HepG2 (cell line): ENCODE data around the gene EIF4G2. TPM values are rescaled to one million over a fixed set of nuclear protein-coding genes. Genes with fewer than 3 reads are reported as not detected.

Source experiments
- ATAC-seq: fragments of 200-7000 bp; cut with Tn5 transposase; 3 replicates; pipeline ENCODE4 v1.9.1; 2020; ENCODE audit warnings: mild to moderate bottlenecking, moderate library complexity
- BruUV-seq: library from RNA; stranded (reverse); fragments of 400-500 nt; replicated peaks from 2 replicates; lab custom pipeline; 2021; lab: Mats Ljungman, UMichigan
- CTCF ChIA-PET: fragments of 300-600 bp; formaldehyde crosslinking; extraction: SDS; loops from one replicate; lab custom pipeline; 2021; ENCODE audit warnings: low total read pairs, inconsistent platforms, low intra/inter-chr PET ratio; lab: Yijun Ruan, JAX
- POLR2A ChIA-PET: fragments of 350-600 bp; sonication (Branson Sonifier 250); formaldehyde crosslinking; loops from one replicate; lab custom pipeline; 2020; ENCODE audit warnings: antibody characterized with exemption, inconsistent platforms; lab: Yijun Ruan, JAX
- DNase-seq: peaks from one replicate; pipeline ENCODE4 v3.0.0-alpha.2; 2015; ENCODE audit warnings: low spot score
- FAIRE-seq: peaks from 3 replicates; lab custom pipeline; 2011; peaks lifted over from hg19 to GRCh38; lab: Jason Lieb, UNC
- H2AFZ ChIP-seq: one replicate; pipeline ENCODE4 v1.6.1; 2011; ENCODE audit warnings: low read length, inconsistent platforms
- H3K27ac ChIP-seq: fragments of 300-600 bp; 3 replicates; pipeline ENCODE4 v1.8.0; 2011; ENCODE audit warnings: mixed run types, mild to moderate bottlenecking, mixed read lengths, low read length, inconsistent platforms; ENCODE audit not compliant: insufficient read depth; ENCODE audit errors: extremely low read length
- H3K27me3 ChIP-seq, 2 experiments: fragments of 200-600 bp in 1 of 2; 2 replicates in 1 of 2; 3 replicates in 1 of 2; pipeline versions ENCODE4 v1.6.0 to v1.8.0; 2011; ENCODE audit warnings: low read length in 2 of 2, mild to moderate bottlenecking in 2 of 2, moderate library complexity in 2 of 2, inconsistent platforms in 1 of 2; ENCODE audit not compliant: insufficient read depth in 2 of 2, control insufficient read depth in 1 of 2
- H3K36me3 ChIP-seq, 2 experiments: fragments of 200-600 bp in 1 of 2; replicated peaks in 1 of 2; 2 replicates in 1 of 2; 3 replicates in 1 of 2; pipeline versions ENCODE4 v1.5.1 to v1.8.0; 2011; ENCODE audit warnings: low read length in 2 of 2, inconsistent platforms in 1 of 2; ENCODE audit not compliant: insufficient read depth in 2 of 2, control insufficient read depth in 1 of 2
- H3K4me1 ChIP-seq: 2 replicates; pipeline ENCODE4 v1.5.1; 2012; ENCODE audit warnings: low read length, inconsistent platforms; ENCODE audit not compliant: insufficient read depth
- H3K4me2 ChIP-seq: 2 replicates; pipeline ENCODE4 v1.6.0; 2011; ENCODE audit warnings: low read depth, low read length, inconsistent platforms
- H3K4me3 ChIP-seq, 3 experiments: fragments of 200-600 bp in 1 of 3; sonication (generic), shearing (Covaris generic) in 1 of 3; replicated peaks in 1 of 3; 2 replicates each; pipeline ENCODE4 v1.5.1; 2011 to 2016; ENCODE audit warnings: low read length in 3 of 3, inconsistent platforms in 2 of 3, low read depth in 2 of 3, mild to moderate bottlenecking in 2 of 3, control low read depth in 1 of 3, mixed read lengths in 1 of 3; ENCODE audit not compliant: insufficient read depth in 1 of 3
- H3K79me2 ChIP-seq: one replicate; pipeline ENCODE4 v1.6.1; 2011; ENCODE audit warnings: low read length, inconsistent platforms; ENCODE audit not compliant: insufficient read depth
- H3K9ac ChIP-seq: 2 replicates; pipeline ENCODE4 v1.6.0; 2011; ENCODE audit warnings: mild to moderate bottlenecking, low read depth, low read length, inconsistent platforms; ENCODE audit not compliant: insufficient read depth
- H3K9me3 ChIP-seq: 2 replicates; pipeline ENCODE4 v1.5.1; 2012; ENCODE audit warnings: mild to moderate bottlenecking, low read length
- H4K20me1 ChIP-seq: 2 replicates; pipeline ENCODE4 v1.6.0; 2011; ENCODE audit warnings: inconsistent platforms, mild to moderate bottlenecking, low read length, moderate library complexity; ENCODE audit not compliant: insufficient read depth
- ATAD3A ChIP-seq: sonication (generic); formaldehyde crosslinking; IDR thresholded peaks from 2 replicates; pipeline ENCODE4 v1.4.0; 2020; ENCODE audit warnings: missing genetic modification reagents
- BCL6 ChIP-seq: IDR thresholded peaks from 2 replicates; pipeline ENCODE4 v1.6.1; 2016; ENCODE audit warnings: missing genetic modification reagents, missing compliant biosample characterization
- CREB1 ChIP-seq, 2 experiments: fragments of 450-650 bp in 1 of 2; IDR thresholded peaks; 2 replicates each; pipeline ENCODE4 v1.6.1; 2016 to 2017; ENCODE audit warnings: control low read depth in 1 of 2, mild to moderate bottlenecking in 1 of 2, missing compliant biosample characterization in 1 of 2, missing genetic modification characterization in 1 of 2
- FOXJ3 ChIP-seq: sonication (generic); formaldehyde crosslinking; IDR thresholded peaks from 2 replicates; pipeline ENCODE4 v1.4.0; 2020; ENCODE audit warnings: missing genetic modification reagents, mild to moderate bottlenecking, borderline replicate concordance
- GATAD2A ChIP-seq: IDR thresholded peaks from 2 replicates; pipeline ENCODE4 v1.6.1; 2016
- HDAC1 ChIP-seq: sonication (generic); formaldehyde crosslinking; IDR thresholded peaks from 2 replicates; pipeline ENCODE4 v1.5.1; 2020; ENCODE audit warnings: mild to moderate bottlenecking, missing genetic modification reagents
- KDM3A ChIP-seq: IDR thresholded peaks from 2 replicates; pipeline ENCODE4 v1.6.1; 2018; ENCODE audit warnings: low read depth, missing compliant biosample characterization
- MAFK ChIP-seq, 2 experiments: IDR thresholded peaks in 1 of 2; conservative IDR thresholded peaks in 1 of 2; 2 replicates each; pipeline ENCODE4 v1.6.1; 2011; ENCODE audit warnings: improper control_type of control experiment in 2 of 2, low read length in 2 of 2
- NONO ChIP-seq, 2 experiments: fragments of 450-650 bp in 1 of 2; sonication (generic) in 1 of 2; formaldehyde crosslinking in 1 of 2; IDR thresholded peaks in 1 of 2; conservative IDR thresholded peaks in 1 of 2; 2 replicates each; pipeline versions ENCODE4 v1.6.1 to v1.8.0; 2017 to 2022; ENCODE audit warnings: mild to moderate bottlenecking in 1 of 2, missing genetic modification reagents in 1 of 2, moderate library complexity in 1 of 2
- PCBP1 ChIP-seq: fragments of 200-400 bp; formaldehyde crosslinking; IDR thresholded peaks from 2 replicates; pipeline ENCODE4 v1.6.1; 2017; ENCODE audit warnings: mild to moderate bottlenecking, low read depth, low read length, borderline replicate concordance
- PHF20 ChIP-seq: sonication (generic); formaldehyde crosslinking; IDR thresholded peaks from 2 replicates; pipeline ENCODE4 v1.5.0; 2020; ENCODE audit warnings: mild to moderate bottlenecking, missing genetic modification reagents
- PLRG1 ChIP-seq: fragments of 450-650 bp; conservative IDR thresholded peaks from 2 replicates; pipeline ENCODE4 v1.6.1; 2016
- TARDBP ChIP-seq: sonication (generic); formaldehyde crosslinking; IDR thresholded peaks from 2 replicates; pipeline ENCODE4 v1.8.0; 2022; ENCODE audit warnings: mild to moderate bottlenecking, missing genetic modification reagents
- ZKSCAN5 ChIP-seq: sonication (generic); formaldehyde crosslinking; IDR thresholded peaks from 2 replicates; pipeline ENCODE4 v1.5.1; 2020; ENCODE audit warnings: mild to moderate bottlenecking, missing genetic modification reagents
- ZNF10 ChIP-seq: sonication (generic); formaldehyde crosslinking; IDR thresholded peaks from 2 replicates; pipeline ENCODE4 v1.4.0; 2020; ENCODE audit warnings: mild to moderate bottlenecking, low read depth, missing genetic modification reagents, borderline replicate concordance
- ZNF329 ChIP-seq: sonication (generic); formaldehyde crosslinking; IDR thresholded peaks from 2 replicates; pipeline ENCODE4 v1.9.0; 2021; ENCODE audit warnings: low read depth, mild to moderate bottlenecking, missing genetic modification reagents
- ZNF343 ChIP-seq: sonication (generic); formaldehyde crosslinking; IDR thresholded peaks from 2 replicates; pipeline ENCODE4 v1.4.0; 2020; ENCODE audit warnings: mild to moderate bottlenecking, missing genetic modification reagents
- ZZZ3 ChIP-seq: sonication (generic); formaldehyde crosslinking; IDR thresholded peaks from 2 replicates; pipeline ENCODE4 v1.4.0; 2020; ENCODE audit warnings: missing genetic modification reagents, mild to moderate bottlenecking, borderline replicate concordance
- WGBS: methylation state at CpG from one replicate; pipeline ENCODE4 v1.1.6; 2017; ENCODE audit warnings: low lambda C conversion rate; 5-methylcytosine and 5-hydroxymethylcytosine counted together
- in situ Hi-C: cut with HindIII; loops from 2 replicates; pipeline ENCODE4 v1.10.0; 2017; ENCODE audit warnings: low pct_unique_long_range_greater_than_20kb; ENCODE audit not compliant: extremely low pct_ligation_motif_present
- intact Hi-C: fragments of 100-400 bp; cut with micrococcal nuclease; formaldehyde crosslinking; loops from one replicate; pipeline ENCODE4 v1.10.0; 2022; ENCODE audit not compliant: unreplicated experiment
- polyA plus RNA-seq, 8 experiments: library from polyadenylated mRNA; depleted of rRNA in 3 of 8; stranded (reverse) in 7 of 8; unstranded in 1 of 8; fragments of >200 nt; fragmentation: Illumina TruSeq in 4 of 8; extraction: Trizol in 4 of 8; gene quantifications; 2 replicates each; pipeline versions ENCODE4 v1.2.1 to v1.2.3, GENCODE V29; 2011 to 2016; ENCODE audit warnings: low read depth in 4 of 8, missing spikeins in 1 of 8, mixed read lengths in 1 of 8; ENCODE audit not compliant: insufficient read depth in 1 of 8
- total RNA-seq, 5 experiments: library from RNA; depleted of rRNA; stranded (reverse); fragments of >200 nt; fragmentation: Illumina TruSeq; extraction: Trizol; gene quantifications; 2 replicates each; pipeline ENCODE4 v1.2.3, GENCODE V29; 2016; ENCODE audit warnings: low read depth in 1 of 5
- TF ChIP-seq, protein P1 (sequence below): sonication (generic); formaldehyde crosslinking; IDR thresholded peaks from 2 replicates; pipeline ENCODE4 v1.9.0; 2022; ENCODE audit warnings: low read depth, missing genetic modification reagents
- TF ChIP-seq, protein P2 (sequence below): sonication (generic); formaldehyde crosslinking; IDR thresholded peaks from 2 replicates; pipeline ENCODE4 v1.4.0; 2020; ENCODE audit warnings: mild to moderate bottlenecking, missing genetic modification reagents
- TF ChIP-seq, protein P3 (sequence below): sonication (generic); formaldehyde crosslinking; IDR thresholded peaks from 2 replicates; pipeline ENCODE4 v1.4.0; 2020; ENCODE audit warnings: missing genetic modification reagents, mild to moderate bottlenecking, borderline replicate concordance

Gene EIF4G2
- total and polyA plus RNA-seq, 2 of the 13 experiments (the other 11 are each of a cell fraction or from before 2014, with no cell fraction given): 362 to 546 TPM

DNA sequence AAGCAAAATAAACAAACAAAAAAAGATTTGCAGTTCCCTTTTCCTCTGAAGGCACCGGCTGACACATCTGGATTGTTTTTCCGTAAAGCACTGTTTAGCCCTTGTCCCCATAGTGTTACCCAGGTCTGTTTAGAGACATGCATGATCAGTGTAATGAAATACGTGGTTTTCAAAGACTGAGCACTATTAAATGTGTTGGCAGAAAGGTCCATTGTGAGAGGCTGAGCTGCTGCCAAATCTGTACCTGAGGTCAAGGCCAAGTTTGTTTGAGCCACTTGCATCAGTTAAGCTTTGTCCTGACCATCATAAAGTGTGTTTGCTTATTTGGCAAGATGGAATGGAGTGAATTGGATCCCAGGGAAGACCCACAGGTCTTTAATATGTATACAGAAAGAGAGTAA lies 31.3 kb downstream of the EIF4G2 start:
- Histone ChIP-seq H3K79me2 (no peaks in the 10 kb centered on the region), H4K20me1 (no peaks in the 10 kb centered on the region), H3K4me3 (no peak overlapping the region), H3K9me3 (no peaks in the 10 kb centered on the region), H2AFZ (no peak overlapping the region), H3K27ac (peak overlapping the region; percentile 40), H3K36me3 (peaks cover 12 to 32% of the 10 kb centered on the region in 2 experiments), H3K9ac (no peak overlapping the region), H3K4me2 (no peak overlapping the region), H3K27me3 (no peaks in the 10 kb centered on the region), H3K4me1 (peaks cover 17% of the 10 kb centered on the region)
- ATAC-seq: peak; percentile 82
- in situ Hi-C loops (loop anchor here (10.0 kb wide), 1 partner anchor 1017 kb away; no protein-coding TSS in a partner anchor), intact Hi-C loops (no loop called here)
- ChIA-PET CTCF (no interaction called here), POLR2A (interaction anchor here (0.7 to 1.4 kb wide), 3 partner anchors 21 to 32 kb away, joined by 3 to 13 read pairs (median 4); partner anchors contain the start of genes CTR9 and EIF4G2)
- BruUV-seq: no TSS peak
- FAIRE-seq: peak; percentile 75
- DNase-seq: peak; percentile 70
- WGBS: 53% methylated on average over 3 of the region's 3 CpGs
- TF ChIP-seq, protein P1, sequence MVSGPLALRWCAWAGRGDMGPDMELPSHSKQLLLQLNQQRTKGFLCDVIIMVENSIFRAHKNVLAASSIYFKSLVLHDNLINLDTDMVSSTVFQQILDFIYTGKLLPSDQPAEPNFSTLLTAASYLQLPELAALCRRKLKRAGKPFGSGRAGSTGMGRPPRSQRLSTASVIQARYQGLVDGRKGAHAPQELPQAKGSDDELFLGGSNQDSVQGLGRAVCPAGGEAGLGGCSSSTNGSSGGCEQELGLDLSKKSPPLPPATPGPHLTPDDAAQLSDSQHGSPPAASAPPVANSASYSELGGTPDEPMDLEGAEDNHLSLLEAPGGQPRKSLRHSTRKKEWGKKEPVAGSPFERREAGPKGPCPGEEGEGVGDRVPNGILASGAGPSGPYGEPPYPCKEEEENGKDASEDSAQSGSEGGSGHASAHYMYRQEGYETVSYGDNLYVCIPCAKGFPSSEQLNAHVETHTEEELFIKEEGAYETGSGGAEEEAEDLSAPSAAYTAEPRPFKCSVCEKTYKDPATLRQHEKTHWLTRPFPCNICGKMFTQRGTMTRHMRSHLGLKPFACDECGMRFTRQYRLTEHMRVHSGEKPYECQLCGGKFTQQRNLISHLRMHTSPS: no peak
- TF ChIP-seq KDM3A (CRISPR knock-in tag): no peak
- TF ChIP-seq, protein P2, sequence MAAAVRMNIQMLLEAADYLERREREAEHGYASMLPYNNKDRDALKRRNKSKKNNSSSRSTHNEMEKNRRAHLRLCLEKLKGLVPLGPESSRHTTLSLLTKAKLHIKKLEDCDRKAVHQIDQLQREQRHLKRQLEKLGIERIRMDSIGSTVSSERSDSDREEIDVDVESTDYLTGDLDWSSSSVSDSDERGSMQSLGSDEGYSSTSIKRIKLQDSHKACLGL (CRISPR knock-in tag): no peak
- TF ChIP-seq ZKSCAN5 (CRISPR knock-in tag): no peak
- TF ChIP-seq NONO (IDR thresholded peaks at IDR 0.05): no peak
- TF ChIP-seq NONO (CRISPR knock-in tag; conservative IDR thresholded peaks at IDR 0.05): no peak
- TF ChIP-seq ZNF10 (CRISPR knock-in tag): no peak
- TF ChIP-seq HDAC1 (CRISPR knock-in tag): no peak
- TF ChIP-seq PHF20 (CRISPR knock-in tag): no peak
- TF ChIP-seq ZZZ3 (CRISPR knock-in tag): no peak
- TF ChIP-seq PLRG1: no peak
- peak; percentile 44; the same call in 1 of the 2 replicates for TF ChIP-seq TARDBP (CRISPR knock-in tag)
- TF ChIP-seq CREB1 (IDR thresholded peaks at IDR 0.05): no peak
- TF ChIP-seq CREB1 (CRISPR knock-in tag; IDR thresholded peaks at IDR 0.05): no peak
- no peak for TF ChIP-seq ATAD3A (CRISPR knock-in tag)
- TF ChIP-seq BCL6 (CRISPR knock-in tag): no peak
- TF ChIP-seq, protein P3, sequence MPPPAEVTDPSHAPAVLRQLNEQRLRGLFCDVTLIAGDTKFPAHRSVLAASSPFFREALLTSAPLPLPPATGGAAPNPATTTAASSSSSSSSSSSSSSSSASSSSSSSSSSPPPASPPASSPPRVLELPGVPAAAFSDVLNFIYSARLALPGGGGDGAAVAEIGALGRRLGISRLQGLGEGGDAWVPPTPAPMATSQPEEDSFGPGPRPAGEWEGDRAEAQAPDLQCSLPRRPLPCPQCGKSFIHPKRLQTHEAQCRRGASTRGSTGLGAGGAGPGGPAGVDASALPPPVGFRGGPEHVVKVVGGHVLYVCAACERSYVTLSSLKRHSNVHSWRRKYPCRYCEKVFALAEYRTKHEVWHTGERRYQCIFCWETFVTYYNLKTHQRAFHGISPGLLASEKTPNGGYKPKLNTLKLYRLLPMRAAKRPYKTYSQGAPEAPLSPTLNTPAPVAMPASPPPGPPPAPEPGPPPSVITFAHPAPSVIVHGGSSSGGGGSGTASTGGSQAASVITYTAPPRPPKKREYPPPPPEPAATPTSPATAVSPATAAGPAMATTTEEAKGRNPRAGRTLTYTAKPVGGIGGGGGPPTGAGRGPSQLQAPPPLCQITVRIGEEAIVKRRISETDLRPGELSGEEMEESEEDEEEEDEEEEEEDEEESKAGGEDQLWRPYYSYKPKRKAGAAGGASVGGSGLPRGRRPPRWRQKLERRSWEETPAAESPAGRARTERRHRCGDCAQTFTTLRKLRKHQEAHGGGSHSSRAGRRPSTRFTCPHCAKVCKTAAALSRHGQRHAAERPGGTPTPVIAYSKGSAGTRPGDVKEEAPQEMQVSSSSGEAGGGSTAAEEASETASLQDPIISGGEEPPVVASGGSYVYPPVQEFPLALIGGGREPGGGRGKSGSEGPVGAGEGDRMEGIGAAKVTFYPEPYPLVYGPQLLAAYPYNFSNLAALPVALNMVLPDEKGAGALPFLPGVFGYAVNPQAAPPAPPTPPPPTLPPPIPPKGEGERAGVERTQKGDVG: no peak
- no peak for TF ChIP-seq PCBP1
- TF ChIP-seq MAFK (conservative IDR thresholded peaks at IDR 0.05 in 1 of 2, IDR thresholded peaks at IDR 0.05 in 1 of 2; ENCODE audit: low read length in 2 of 2): no peak
- TF ChIP-seq GATAD2A (CRISPR knock-in tag): peak; percentile 59
- no peak for TF ChIP-seq ZNF343 (CRISPR knock-in tag)
- TF ChIP-seq ZNF329 (CRISPR knock-in tag): no peak
- no peak for TF ChIP-seq FOXJ3
